Keratinocyte (primary cell): ENCODE results near the gene MRM3.

Experiments used
- CTCF ChIP-seq, 3 experiments: IDR thresholded peaks in 1 of 3; conservative IDR thresholded peaks in 1 of 3; optimal IDR thresholded peaks in 1 of 3; 2 replicates in 2 of 3; 3 replicates in 1 of 3; pipeline versions ENCODE3 to v1.5.1; 2011; ENCODE audit warnings: low read length in 3 of 3, mild to moderate bottlenecking in 3 of 3, moderate library complexity in 2 of 3, control low read depth in 1 of 3, inconsistent platforms in 1 of 3; ENCODE audit not compliant: insufficient read depth in 2 of 3; ENCODE audit errors: extremely low read depth in 1 of 3
- EZH2 ChIP-seq: IDR thresholded peaks from one replicate; pipeline ENCODE4 v1.6.1; 2012; ENCODE audit warnings: inconsistent platforms, mild to moderate bottlenecking, low read length, moderate library complexity

GRCh38 chr17:807523-808294 lies 25.6 kb downstream of the MRM3 start:
- TF ChIP-seq CTCF (optimal IDR thresholded peaks at IDR 0.05 in 1 of 3, IDR thresholded peaks at IDR 0.05 in 1 of 3, conservative IDR thresholded peaks at IDR 0.05 in 1 of 3; ENCODE audit: extremely low read depth in 1 of 3, insufficient read depth in 2 of 3, low read length in 3 of 3) (no peak), EZH2 (no peak)
